GM18858 (cell line): ENCODE results near the gene COG8.

Source experiments
- ATAC-seq: cut with Tn5 transposase; IDR thresholded peaks from one replicate; pipeline ENCODE4 v1.9.1; 2021; ENCODE audit not compliant: unreplicated experiment

COG8 gene

GRCh38 chr16:69348222-69348621, 8.9 kb upstream of the COG8 start:
- no peak for ATAC-seq

GRCh38 chr16:69346683-69347082, 7.3 kb upstream of the COG8 start:
- ATAC-seq: no peak

GRCh38 chr16:69345923-69346322, 6.6 kb upstream of the COG8 start:
- ATAC-seq: no peak

GRCh38 chr16:69344171-69344570, 4.8 kb upstream of the COG8 start:
- ATAC-seq: no peak

DNA sequence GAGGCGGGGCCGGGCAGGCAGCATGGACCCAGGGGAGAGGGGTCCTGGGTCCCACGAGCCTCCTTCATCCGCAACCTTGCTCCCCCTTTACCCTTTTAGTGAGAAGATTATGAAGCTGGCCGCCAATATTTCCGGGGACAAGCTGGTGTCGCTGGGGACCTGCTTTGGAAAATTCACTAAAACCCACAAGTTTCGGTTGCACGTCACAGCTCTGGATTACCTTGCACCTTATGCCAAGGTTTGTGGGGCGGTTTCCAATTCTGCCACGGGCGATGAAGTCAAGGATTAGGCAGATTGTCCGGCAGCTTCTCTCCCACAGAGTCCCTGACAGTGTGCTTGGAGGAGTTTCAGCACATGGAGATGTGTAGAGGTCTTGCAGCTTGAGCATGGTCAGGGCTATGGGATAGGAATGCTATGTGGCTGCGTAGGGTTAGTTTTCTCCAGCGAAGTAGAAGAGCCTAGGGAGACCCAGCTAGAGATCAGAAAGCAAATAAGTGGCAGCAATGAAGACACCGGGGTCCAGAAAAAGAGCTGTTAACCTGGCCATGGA, 806 bp upstream of the COG8 start:
- ATAC-seq: no peak

GRCh38 chr16:69338557-69339288, 641 bp downstream of the COG8 start:
- ATAC-seq: no peak

- no peak for ATAC-seq
Observed at GRCh38 chr16:69334696-69335095, 4.7 kb downstream of the COG8 start.

GRCh38 chr16:69330286-69331109, 8.9 kb downstream of the COG8 start, which contains the start of gene PDF:
Gene PDF (minus strand): TSS chr16:69330588. CDS start chr16:69330570, 18 bp downstream.
- peak; percentile 71 for ATAC-seq

DNA sequence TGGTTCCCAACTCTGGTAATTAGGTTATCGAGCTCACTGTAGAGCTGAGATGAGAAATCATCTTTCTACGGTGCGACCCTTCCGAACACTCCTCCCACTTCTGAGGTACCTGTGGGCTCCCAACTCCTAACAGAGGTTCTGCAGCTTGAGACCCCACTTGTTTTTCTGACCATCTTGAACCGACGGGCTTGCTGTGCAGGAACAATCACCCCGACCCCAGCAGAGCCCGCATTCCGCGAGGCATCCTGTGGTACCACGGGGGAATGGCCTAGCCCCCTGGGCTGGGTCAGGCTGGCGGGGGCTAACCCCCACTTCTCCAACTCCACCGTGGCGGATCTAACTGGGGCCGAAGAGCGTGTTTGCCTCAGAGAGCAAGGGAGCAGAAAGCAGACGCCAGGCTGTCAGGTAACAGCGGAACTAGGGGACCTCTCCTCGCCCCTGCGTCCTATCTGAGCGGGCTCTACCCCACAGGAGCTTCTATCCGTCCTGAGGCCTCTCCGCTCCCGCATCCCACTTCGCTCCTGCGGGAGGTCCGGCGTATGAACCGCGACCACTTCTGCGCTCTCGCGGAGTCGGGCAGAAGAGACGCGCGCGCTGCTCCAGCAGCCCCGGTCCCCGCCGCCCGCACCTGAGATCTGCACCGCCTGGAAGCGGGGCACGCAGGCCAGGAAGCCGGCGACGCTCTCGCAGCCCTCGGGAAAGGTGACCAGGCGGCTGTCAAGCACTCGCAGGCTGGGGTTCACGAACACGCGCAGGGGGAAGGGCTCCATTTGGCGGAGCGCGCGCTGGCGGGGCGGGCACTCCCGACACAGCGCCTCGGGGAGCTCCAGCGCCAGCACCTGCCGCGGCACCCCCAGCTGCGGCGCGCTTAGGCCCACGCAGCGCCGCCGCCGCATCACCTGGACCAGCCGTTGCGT, 9.7 kb downstream of the COG8 start:
- peak; percentile 1 for ATAC-seq

DNA sequence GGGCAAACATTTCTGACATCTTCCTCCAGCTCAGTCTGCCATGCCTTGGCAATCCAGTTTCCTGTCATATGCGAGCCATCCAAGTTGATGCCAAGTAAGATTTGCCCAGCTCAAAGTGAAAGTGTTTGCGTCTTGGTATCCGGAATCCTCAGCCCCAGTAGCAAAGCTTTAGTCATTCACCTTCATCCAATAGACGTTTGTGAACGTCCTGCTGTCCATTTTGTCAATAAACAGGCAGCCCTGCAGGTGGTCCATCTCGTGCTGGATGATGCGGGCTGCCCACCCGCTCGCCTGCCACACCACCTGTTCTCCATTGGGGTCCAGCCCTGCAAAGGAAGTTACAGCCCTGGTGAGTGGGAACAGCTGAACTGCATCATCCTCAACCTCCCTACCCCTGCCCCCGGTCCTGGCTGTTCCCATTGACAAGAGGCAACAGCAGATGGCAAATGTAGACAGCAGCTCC, 10.5 kb downstream of the COG8 start:
- ATAC-seq: no peak

- no peak for ATAC-seq
Observed at GRCh38 chr16:69327585-69328310, 11.6 kb downstream of the COG8 start.

DNA sequence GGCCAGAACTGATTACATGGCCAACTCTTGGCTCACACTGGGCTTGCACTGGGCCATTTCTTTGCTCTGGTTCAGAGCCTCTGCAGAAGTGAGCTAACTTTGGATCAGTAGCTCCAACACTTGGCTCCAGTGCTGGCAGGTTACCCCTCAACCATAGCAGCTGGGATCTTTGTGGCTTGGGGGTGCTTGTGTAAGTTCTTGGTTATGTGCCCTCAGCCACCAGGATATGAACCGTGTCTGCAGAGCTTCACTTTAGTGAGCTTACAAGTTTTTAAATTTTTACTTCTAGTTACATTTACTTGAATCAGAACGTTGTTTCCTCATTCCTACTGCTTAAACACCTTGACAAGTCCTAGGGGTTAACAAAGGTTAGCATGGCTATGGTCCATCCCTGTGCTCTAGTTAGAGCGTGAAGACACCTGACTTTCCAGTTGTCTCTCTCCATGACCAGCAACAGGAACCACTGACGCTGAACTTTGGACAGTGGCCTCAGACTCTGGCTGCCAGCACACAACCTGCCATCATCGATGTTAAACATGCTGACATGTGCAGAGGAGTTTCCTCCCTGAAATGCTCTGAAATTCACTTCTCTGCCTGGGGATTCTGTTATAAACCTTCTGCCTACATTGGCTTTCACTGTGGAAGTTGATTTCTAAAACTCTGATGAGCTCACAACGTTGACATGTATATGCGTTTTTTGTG, 13.0 kb downstream of the COG8 start:
- ATAC-seq: no peak

- ATAC-seq: no peak
Observed at GRCh38 chr16:69325784-69326171, 13.6 kb downstream of the COG8 start.

DNA sequence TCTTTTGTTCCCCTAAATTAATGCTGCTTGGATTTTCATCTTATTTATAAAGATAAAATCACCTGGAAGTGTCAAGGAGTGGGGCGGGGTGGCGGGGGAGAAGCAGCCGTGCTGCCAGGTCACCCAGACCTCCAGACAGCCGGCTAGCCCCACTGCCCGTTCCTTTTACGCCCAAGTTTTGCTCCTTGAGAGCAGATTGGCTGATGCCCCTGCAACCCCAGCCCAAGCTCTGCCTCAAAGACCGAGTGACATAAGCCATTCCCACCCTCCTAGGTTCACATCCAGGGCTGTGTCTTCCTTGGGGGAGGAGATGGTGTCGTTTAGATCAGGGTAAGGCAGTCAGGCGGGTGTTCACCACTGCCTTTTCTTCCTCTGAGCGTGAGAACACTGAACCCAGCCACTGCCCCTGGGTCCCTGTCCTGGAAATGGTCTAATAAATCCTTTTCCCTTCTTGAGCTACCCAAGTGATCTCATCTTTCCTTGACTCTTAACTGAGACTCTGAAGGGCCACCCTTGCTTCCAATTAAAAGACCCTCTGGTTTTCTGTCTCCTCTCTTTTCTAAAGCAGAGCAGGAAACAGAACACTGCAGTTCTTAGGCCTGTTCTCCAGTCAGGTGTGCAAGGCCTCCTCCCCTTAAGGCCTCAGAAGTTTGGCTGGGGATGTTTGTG, 14.6 kb downstream of the COG8 start:
- no peak for ATAC-seq

GRCh38 chr16:69324013-69324531, 15.3 kb downstream of the COG8 start:
- no peak for ATAC-seq

- no peak for ATAC-seq
Observed at GRCh38 chr16:69323415-69323814, 15.9 kb downstream of the COG8 start.

- no peak for ATAC-seq
Observed at GRCh38 chr16:69322343-69322742, 17.0 kb downstream of the COG8 start.

- no peak for ATAC-seq
Observed at GRCh38 chr16:69321080-69321479, 18.3 kb downstream of the COG8 start.

DNA sequence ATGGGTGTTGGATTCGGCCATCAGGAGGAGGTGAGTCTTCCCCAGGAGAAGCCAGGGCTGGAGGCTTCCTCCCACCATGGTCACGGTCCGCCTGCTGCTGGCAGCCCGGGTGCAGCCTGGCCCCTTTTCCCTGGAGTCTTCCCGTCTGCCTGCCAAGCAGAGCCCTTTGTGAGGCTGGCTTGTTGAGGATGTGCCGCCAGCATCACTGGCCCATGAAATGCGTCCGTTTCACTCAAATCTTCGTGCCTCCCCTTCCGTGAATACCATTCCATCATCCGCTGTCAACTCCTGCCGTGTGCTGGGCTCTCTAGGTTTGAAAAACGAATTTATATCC, 18.7 kb downstream of the COG8 start:
- ATAC-seq: no peak
